ENCODE data around the gene BICDL2.

DNA sequence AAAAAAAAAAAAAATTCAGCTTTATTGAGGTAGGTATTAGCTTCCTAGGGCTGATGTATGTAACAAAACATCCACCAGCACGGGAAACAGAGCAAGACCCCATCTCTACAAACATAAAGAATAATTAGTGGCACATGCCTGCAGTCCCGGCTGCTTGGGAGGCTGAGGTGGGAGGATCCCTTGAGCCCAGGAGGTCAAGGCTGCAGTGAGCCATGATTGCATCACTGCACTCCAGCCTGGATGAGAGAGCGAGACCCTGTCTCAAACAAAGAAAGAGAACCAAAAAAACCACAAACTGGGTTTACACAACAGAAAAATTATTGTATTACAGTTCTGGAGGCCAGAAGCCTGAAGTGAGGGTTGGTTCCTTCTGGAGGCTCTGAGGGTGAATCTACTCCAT, 5.6 kb upstream of the BICDL2 start:
- TF ChIP-seq JUND (IDR thresholded peaks at IDR 0.05; ENCODE audit: borderline replicate concordance, low read depth, low read length) = no peak
- TF ChIP-seq JUND (tag; IDR thresholded peaks at IDR 0.05; ENCODE audit: borderline replicate concordance, low read depth, low read length) = no peak
- no peak for TF ChIP-seq POLR2B (IDR thresholded peaks at IDR 0.05; ENCODE audit: low read depth, partially characterized antibody)
- no peak for TF ChIP-seq ZNF780A (CRISPR knock-in tag; IDR thresholded peaks at IDR 0.05)
- no peak for TF ChIP-seq CHD2 (IDR thresholded peaks at IDR 0.05; ENCODE audit: low read depth, low read length)
- no peak for TF ChIP-seq NRF1 (conservative IDR thresholded peaks at IDR 0.05 in 1 of 2, IDR thresholded peaks at IDR 0.05 in 1 of 2)
- TF ChIP-seq, protein P1, sequence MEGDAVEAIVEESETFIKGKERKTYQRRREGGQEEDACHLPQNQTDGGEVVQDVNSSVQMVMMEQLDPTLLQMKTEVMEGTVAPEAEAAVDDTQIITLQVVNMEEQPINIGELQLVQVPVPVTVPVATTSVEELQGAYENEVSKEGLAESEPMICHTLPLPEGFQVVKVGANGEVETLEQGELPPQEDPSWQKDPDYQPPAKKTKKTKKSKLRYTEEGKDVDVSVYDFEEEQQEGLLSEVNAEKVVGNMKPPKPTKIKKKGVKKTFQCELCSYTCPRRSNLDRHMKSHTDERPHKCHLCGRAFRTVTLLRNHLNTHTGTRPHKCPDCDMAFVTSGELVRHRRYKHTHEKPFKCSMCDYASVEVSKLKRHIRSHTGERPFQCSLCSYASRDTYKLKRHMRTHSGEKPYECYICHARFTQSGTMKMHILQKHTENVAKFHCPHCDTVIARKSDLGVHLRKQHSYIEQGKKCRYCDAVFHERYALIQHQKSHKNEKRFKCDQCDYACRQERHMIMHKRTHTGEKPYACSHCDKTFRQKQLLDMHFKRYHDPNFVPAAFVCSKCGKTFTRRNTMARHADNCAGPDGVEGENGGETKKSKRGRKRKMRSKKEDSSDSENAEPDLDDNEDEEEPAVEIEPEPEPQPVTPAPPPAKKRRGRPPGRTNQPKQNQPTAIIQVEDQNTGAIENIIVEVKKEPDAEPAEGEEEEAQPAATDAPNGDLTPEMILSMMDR (IDR thresholded peaks at IDR 0.05 in 2 of 3, conservative IDR thresholded peaks at IDR 0.05 in 1 of 3; ENCODE audit: insufficient read depth in 2 of 3, low read depth in 1 of 3, low read length in 3 of 3) = no peak

All from K562 (cell line).